Measurements from ENCODE around the gene KMT5C. TPM values are rescaled to one million over a fixed set of nuclear protein-coding genes. Genes with fewer than 3 reads are reported as not detected.

Gene KMT5C
- total RNA-seq, 2 donors from 2014 or later = 66.6 to 103 TPM

- H3K27ac Mint-ChIP-seq = peak within 1 kb of the TSS; percentile 45
- ATAC-seq = no peak
- peaks cover 15% of the 10 kb centered on the region for H3K36me3 Mint-ChIP-seq (ENCODE audit: low read depth)
- peaks cover 41% of the 10 kb centered on the region for H3K27me3 Mint-ChIP-seq
- peak within 1 kb of the TSS; percentile 84 for H3K4me3 Mint-ChIP-seq
- DNase-seq = no peak
- H3K4me1 Mint-ChIP-seq = peaks cover 13% of the 10 kb centered on the region
- no peaks in the 10 kb centered on the region for H3K9me3 ChIP-seq (ENCODE audit: control insufficient read depth, low read length, poor library complexity, severe bottlenecking)
These were observed 30.8 kb downstream of the KMT5C start, which contains the start of gene IL11 for GRCh38 chr19:55370305-55370988. TSS of gene IL11 (minus strand) at chr19:55370463. CDS start at chr19:55370310, 153 bp downstream.

GRCh38 chr19:55372316-55373081, 32.8 kb downstream of the KMT5C start:
- Mint-ChIP-seq H3K4me1 (peaks cover 15% of the 10 kb centered on the region), H3K27me3 (peaks cover 45% of the 10 kb centered on the region), H3K36me3 (ENCODE audit: low read depth) (peaks cover 15% of the 10 kb centered on the region), H3K27ac (no peak overlapping the region), H3K4me3 (no peak overlapping the region)
- H3K9me3 ChIP-seq (ENCODE audit: control insufficient read depth, low read length, poor library complexity, severe bottlenecking) = no peaks in the 10 kb centered on the region
- no peak for DNase-seq
- ATAC-seq = no peak

- DNase-seq (no peak), ATAC-seq (no peak)
- peaks cover 15% of the 10 kb centered on the region for H3K4me1 Mint-ChIP-seq
- H3K27me3 Mint-ChIP-seq = peaks cover 40% of the 10 kb centered on the region
- peak overlapping the region; percentile 57 for H3K4me3 Mint-ChIP-seq
- H3K27ac Mint-ChIP-seq = no peak overlapping the region
- no peaks in the 10 kb centered on the region for H3K9me3 ChIP-seq (ENCODE audit: control insufficient read depth, low read length, poor library complexity, severe bottlenecking)
- H3K36me3 Mint-ChIP-seq (ENCODE audit: low read depth) = peaks cover 15% of the 10 kb centered on the region
These were observed 33.8 kb downstream of the KMT5C start for GRCh38 chr19:55373306-55373992.

GRCh38 chr19:55373993-55374757, 34.5 kb downstream of the KMT5C start:
- peaks cover 15% of the 10 kb centered on the region for H3K4me1 Mint-ChIP-seq
- DNase-seq (no peak), ATAC-seq (no peak)
- peak overlapping the region; percentile 57 for H3K4me3 Mint-ChIP-seq
- H3K36me3 Mint-ChIP-seq (ENCODE audit: low read depth) = peaks cover 15% of the 10 kb centered on the region
- peaks cover 40% of the 10 kb centered on the region for H3K27me3 Mint-ChIP-seq
- H3K9me3 ChIP-seq (ENCODE audit: control insufficient read depth, low read length, poor library complexity, severe bottlenecking) = no peaks in the 10 kb centered on the region
- no peak overlapping the region for H3K27ac Mint-ChIP-seq

GRCh38 chr19:55376241-55376933, 36.7 kb downstream of the KMT5C start, which contains the start of gene TMEM190:
TSS of gene TMEM190 (plus strand) at chr19:55376826. CDS start at chr19:55376854, 28 bp downstream.
- no peaks in the 10 kb centered on the region for H3K9me3 ChIP-seq (ENCODE audit: control insufficient read depth, low read length, poor library complexity, severe bottlenecking)
- Mint-ChIP-seq H3K36me3 (ENCODE audit: low read depth) (peaks cover 8% of the 10 kb centered on the region), H3K27ac (peak within 1 kb of the TSS; percentile 41), H3K4me1 (peaks cover 10% of the 10 kb centered on the region), H3K4me3 (no peak within 1 kb of the TSS), H3K27me3 (peaks cover 24% of the 10 kb centered on the region)
- ATAC-seq (no peak), DNase-seq (no peak)

- no peak overlapping the region for H3K27ac Mint-ChIP-seq
- DNase-seq (no peak), ATAC-seq (no peak)
These were observed 37.9 kb downstream of the KMT5C start for GRCh38 chr19:55377356-55378131.

GRCh38 chr19:55379174-55379573, 39.5 kb downstream of the KMT5C start:
- Mint-ChIP-seq H3K27ac (no peak overlapping the region), H3K4me3 (no peak overlapping the region), H3K36me3 (ENCODE audit: low read depth) (peaks cover 2% of the 10 kb centered on the region), H3K27me3 (peaks cover 5% of the 10 kb centered on the region), H3K4me1 (peaks cover 24% of the 10 kb centered on the region)
- DNase-seq (no peak), ATAC-seq (no peak)
- H3K9me3 ChIP-seq (ENCODE audit: control insufficient read depth, low read length, poor library complexity, severe bottlenecking) = no peaks in the 10 kb centered on the region

More at GRCh38 chr19:55377356-55378131, 37.9 kb downstream of the KMT5C start:
- Mint-ChIP-seq H3K27me3 (peaks cover 13% of the 10 kb centered on the region), H3K4me3 (no peak overlapping the region), H3K36me3 (ENCODE audit: low read depth) (peaks cover 6% of the 10 kb centered on the region), H3K4me1 (peaks cover 21% of the 10 kb centered on the region)
- H3K9me3 ChIP-seq (ENCODE audit: control insufficient read depth, low read length, poor library complexity, severe bottlenecking) = no peaks in the 10 kb centered on the region

GRCh38 chr19:55382013-55382412, 42.3 kb downstream of the KMT5C start:
- H3K27ac Mint-ChIP-seq = peak overlapping the region; percentile 65
- H3K4me3 Mint-ChIP-seq = peak overlapping the region; percentile 100
- H3K4me1 Mint-ChIP-seq = peaks cover 38% of the 10 kb centered on the region
- H3K27me3 Mint-ChIP-seq = peaks cover 5% of the 10 kb centered on the region
- DNase-seq = no peak
- peaks cover 8% of the 10 kb centered on the region for H3K36me3 Mint-ChIP-seq (ENCODE audit: low read depth)
- no peaks in the 10 kb centered on the region for H3K9me3 ChIP-seq (ENCODE audit: control insufficient read depth, low read length, poor library complexity, severe bottlenecking)
- no peak for ATAC-seq

GRCh38 chr19:55382522-55383054, 42.9 kb downstream of the KMT5C start:
- H3K4me1 Mint-ChIP-seq = peaks cover 41% of the 10 kb centered on the region
- no peak for ATAC-seq
- peaks cover 5% of the 10 kb centered on the region for H3K27me3 Mint-ChIP-seq

GRCh38 chr19:55383279-55384130, 43.8 kb downstream of the KMT5C start:
- H3K4me3 Mint-ChIP-seq = peak overlapping the region; percentile 100
- peaks cover 8% of the 10 kb centered on the region for H3K36me3 Mint-ChIP-seq (ENCODE audit: low read depth)
- H3K27me3 Mint-ChIP-seq = peaks cover 5% of the 10 kb centered on the region
- ATAC-seq (peak; percentile 1), DNase-seq (peak; percentile 25 to 28 (median 25))
- H3K9me3 ChIP-seq (ENCODE audit: control insufficient read depth, low read length, poor library complexity, severe bottlenecking) = no peaks in the 10 kb centered on the region
- H3K4me1 Mint-ChIP-seq = peaks cover 44% of the 10 kb centered on the region
- peak overlapping the region; percentile 65 for H3K27ac Mint-ChIP-seq

More at GRCh38 chr19:55382522-55383054, 42.9 kb downstream of the KMT5C start:
- H3K9me3 ChIP-seq (ENCODE audit: control insufficient read depth, low read length, poor library complexity, severe bottlenecking) = no peaks in the 10 kb centered on the region
- Mint-ChIP-seq H3K4me3 (peak overlapping the region; percentile 100), H3K27ac (peak overlapping the region; percentile 65), H3K36me3 (ENCODE audit: low read depth) (peaks cover 8% of the 10 kb centered on the region)
- no peak for DNase-seq
